ENCODE results near the gene E2F2.
A peak's percentile ranks its signal among the peaks of the same experiment; 100 is the strongest.
"Not testable (repeated sequence)": the region's sequence is repeated elsewhere in the genome, so short reads cannot be mapped to it uniquely, and the experiment has no call there.

Gene E2F2

GRCh38 chr1:23545851-23546250 lies 14.8 kb upstream of the E2F2 start:
- no peak for DNase-seq

DNA sequence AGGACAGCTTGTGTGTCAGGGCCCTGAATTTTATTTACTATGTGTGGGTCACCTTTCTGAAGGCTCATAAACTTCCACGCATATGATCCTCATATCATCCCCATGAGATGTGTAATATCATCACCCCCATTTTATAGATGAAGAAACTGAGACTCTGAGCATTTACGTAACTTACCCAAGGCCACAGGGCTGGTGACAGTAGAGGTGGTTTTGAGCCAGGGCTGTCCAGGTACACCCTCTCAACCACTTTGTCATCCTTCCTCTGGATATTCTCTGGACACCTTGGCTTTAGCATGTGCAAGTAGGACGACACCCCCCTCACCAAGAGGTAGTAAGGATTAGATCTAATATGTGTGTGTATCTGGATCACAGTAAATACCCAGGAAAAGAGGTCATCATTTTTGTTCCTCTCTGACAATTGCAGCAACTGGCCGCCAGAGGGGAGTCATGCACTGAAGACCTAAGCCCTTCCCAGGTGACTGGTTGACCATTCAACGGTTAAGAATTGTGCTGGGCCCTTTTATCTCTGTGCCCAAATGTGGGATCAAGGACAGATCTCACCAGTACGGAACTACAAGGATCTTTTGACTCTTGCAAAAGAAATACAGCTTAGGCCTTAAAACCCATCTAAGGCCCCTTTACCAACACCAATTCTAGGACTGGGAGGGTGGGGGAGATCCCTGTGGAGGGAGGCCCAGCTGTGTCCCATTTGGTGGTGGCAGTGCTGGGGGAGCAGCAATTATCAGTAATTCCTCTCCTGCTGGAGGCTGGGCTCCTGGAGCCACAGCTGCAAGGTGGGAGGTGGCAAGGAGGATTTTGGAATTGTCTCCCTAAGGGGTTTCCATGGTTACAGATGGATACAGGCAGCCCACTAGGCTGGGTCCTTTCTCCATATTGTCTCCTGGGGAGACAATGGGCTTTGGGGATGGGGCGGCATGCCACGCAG lies 13.7 kb upstream of the E2F2 start:
- peak; percentile 75 for DNase-seq

- no peak for DNase-seq
Measured at GRCh38 chr1:23543707-23544443, 12.8 kb upstream of the E2F2 start.

GRCh38 chr1:23542940-23543339 lies 11.9 kb upstream of the E2F2 start:
- not testable (repeated sequence) for DNase-seq

- DNase-seq, result peak; percentile 94
Measured at GRCh38 chr1:23539698-23540266, 8.7 kb upstream of the E2F2 start.

DNA sequence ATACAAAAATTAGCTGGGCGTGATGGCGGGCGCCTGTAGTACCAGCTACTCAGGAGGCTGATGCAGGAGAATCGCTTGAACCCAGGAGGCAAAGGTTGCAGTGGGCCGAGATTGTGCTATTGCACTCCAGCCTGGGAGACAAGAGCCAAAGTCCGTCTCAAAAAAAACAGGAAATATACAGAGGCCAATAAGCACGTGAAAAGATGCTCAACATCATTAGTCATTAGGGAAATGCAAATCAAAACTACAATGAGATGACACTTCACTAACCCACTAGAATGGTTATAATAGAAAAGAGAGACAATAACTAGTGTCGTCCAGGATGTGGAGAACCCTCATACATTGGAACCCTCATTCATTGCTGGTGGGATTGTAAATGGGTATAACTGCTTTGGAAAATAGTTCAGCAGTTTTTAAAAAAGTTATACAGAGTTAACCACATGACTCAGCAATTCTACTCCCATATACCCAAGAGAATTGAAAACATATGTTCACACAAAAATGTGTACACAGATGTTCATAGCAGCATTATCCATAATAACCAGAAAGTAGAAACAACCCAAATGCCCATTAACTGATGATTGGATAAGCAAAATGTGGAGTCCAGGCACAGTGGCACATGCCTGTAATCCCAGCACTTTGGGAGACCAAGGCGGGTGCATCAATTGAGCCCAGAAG lies 6.4 kb upstream of the E2F2 start:
- DNase-seq, result no peak

DNA sequence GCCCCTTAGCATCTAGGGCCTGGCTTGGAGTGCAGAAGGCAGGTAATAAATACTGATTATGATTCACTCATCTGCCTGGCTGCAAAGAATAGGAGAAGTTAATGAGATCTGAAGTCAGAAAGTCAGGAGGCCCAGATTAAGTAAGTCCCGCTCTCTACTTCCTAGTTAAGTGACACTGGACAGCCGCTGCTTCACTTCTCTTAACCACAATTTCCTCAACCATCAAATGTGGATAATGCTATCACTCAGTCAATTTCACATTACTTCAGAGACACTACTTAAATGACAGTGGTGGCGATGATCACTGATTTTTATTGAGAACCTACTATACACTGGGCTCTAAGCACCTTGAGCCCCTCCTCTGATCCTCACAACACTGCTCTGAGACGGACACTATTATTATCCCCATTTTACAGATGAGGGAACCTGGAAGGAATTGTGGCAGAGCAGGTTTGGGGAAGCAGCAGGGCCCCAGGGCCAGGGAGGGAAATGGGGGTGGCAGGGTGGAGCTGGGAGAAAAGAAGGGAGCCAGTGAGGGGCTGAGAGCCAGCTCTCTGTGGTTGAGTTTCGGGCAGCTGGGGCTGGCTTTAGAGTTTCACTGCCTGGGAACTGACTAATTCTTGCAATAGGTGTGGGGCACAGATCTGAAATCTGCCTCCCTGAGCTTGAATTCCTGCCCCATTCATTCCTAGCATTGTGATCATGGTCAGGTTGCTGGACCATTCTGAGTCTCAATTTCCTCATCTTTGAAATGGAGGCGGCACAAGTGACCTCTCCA lies 2.4 kb upstream of the E2F2 start:
- DNase-seq, result peak; percentile 85

- no peak for DNase-seq
Measured at GRCh38 chr1:23531562-23532094, 595 bp upstream of the E2F2 start.

GRCh38 chr1:23530087-23530746 lies 816 bp downstream of the E2F2 start:
- DNase-seq, result peak; percentile 41

DNA sequence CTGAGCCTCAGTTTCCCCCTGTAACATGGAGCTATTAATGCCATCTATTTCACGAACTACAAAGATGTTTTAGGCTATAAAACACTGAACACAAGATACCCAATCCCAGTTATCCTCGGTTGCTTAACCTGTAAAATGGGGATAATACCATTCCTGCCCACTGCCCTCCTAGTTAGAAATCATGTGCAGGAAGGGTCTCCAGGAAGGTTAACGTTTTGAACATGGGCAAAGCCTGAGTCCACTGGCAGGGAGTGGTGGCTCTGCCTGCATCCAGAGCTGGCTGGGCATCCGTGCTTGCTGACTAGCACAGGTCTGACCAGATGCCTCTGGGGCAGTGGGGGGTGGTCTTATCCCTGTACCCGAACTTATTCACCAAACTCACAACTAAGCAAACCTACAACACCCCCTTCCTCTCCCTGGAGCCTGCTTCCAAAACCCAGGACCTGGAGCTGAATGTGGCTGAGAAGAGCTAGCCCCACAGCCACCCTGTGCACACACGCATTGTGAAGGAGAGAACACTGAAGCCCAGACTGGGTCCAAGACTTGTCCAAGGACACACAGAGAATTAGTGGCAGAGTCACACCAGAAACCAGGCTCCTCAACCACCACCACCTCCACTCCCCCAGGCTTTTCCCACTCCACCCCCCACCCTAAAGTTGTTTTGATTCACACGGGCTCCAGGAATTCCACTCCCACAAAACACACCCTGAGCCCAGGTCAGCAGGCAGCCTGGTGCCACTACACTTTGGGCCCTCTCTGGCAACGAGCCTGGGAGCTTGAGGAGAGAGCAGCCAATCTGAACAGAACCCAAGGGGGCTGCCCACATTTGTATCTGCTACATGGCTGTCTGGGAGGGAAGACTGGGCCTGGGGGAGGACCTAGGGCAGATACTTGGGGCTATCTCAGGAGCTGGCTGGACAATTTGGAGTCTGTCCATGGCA lies 1.6 kb downstream of the E2F2 start:
- no peak for DNase-seq

DNA sequence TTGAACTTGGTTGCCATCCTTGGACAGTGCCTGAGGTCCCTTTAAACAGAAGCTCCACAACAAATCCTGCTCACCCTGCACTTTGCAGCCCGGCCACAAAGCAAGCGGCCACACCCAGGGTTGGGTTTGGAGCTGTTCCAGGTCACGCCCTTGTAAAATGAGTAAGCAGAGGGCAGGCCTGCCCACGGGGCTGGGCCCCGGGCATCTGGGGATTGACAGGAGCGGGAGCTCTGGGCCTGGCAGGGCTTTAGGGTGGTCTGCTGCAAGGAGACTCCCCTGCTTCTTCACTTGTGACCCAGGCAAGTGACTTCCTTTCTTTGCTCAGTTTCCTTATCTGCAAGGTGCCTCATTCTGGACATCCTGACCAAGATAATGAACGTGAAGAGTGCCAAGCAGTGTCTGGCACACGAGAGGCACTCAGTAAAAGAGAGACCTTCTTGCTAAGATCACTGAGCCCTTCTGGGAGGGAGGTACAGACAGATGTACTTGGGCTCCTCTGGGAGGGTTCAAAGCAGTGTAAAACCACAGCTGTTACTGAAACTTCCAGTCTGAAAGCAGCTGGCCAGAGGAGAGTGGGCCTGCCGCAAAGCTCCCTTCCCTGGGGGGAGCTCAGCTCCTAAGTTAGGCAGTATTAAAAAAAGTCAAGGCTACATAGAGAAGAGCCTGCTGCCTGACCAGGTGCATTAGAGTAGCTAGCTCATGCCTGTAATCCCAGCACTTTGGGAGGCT lies 2.6 kb downstream of the E2F2 start:
- DNase-seq, result peak; percentile 86

DNA sequence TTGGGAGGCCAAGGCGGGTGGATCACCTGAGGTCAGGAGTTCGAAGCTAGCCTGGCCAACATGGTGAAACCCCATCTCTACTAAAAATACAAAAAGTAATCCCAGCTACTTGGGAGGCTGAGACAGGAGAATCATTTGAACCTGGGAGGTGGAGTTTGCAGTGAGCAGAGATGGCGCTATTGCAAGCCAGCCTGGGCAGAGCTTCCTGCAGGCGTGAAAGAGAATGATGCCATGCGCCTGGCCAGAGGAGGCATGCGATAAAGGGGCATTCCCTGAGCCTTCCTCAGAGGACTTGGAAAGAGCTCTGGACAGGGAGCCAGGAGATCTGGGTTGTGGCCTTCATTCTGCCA lies 3.2 kb downstream of the E2F2 start:
- no peak for DNase-seq

DNA sequence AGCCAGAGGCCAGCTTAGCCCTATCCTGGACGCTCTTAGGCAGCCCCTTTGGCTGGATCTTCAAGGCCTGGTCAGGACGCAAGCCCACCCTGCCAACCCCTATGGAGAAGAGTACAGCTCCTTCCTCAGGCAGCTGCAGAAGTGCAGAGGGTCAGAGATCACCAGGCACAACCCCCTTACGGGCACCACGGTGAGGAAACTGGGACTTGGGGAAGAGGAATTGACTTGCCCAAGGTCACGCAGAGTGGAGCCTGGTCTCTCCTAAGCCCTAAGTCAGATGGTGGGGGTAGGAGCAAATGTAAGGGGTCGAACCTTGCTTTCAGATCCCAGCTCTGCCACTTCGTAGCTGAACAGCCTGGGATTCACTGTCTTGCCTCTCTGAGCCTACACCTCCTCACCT lies 3.7 kb downstream of the E2F2 start:
- DNase-seq, result no peak

DNA sequence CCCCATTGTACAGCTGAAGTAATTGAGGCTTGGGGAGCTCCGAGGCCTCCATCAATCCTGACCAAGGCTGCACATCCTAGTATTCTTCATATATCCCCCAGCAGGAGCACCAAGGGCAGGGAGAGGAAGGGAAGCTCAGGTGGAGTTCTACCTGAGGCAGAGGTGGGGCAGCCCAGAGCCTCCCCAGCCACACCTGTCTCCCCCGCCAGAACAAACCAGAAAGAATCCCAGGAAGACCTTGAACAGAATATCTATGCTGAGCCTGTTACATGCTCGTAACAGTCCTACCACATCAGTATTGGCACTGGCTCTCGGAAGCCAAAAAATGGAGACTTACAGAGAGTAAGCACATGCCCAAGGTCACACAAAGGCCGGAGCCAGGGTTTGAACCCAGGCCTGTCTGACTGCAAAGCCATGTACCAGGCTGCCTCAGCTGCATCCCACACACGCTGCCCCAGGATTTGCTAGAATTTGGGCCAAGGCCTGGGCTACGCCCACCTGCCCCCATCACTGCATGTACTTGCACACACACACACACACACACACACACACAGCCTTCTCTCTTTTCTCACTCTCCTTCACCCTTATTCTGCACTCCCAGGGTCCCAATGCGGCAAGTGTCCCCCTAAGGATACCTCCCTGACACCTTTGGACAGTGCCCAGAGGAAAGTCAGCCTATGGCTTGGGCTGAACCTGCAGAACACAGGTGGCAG lies 4.5 kb downstream of the E2F2 start:
- DNase-seq, result no peak

DNA sequence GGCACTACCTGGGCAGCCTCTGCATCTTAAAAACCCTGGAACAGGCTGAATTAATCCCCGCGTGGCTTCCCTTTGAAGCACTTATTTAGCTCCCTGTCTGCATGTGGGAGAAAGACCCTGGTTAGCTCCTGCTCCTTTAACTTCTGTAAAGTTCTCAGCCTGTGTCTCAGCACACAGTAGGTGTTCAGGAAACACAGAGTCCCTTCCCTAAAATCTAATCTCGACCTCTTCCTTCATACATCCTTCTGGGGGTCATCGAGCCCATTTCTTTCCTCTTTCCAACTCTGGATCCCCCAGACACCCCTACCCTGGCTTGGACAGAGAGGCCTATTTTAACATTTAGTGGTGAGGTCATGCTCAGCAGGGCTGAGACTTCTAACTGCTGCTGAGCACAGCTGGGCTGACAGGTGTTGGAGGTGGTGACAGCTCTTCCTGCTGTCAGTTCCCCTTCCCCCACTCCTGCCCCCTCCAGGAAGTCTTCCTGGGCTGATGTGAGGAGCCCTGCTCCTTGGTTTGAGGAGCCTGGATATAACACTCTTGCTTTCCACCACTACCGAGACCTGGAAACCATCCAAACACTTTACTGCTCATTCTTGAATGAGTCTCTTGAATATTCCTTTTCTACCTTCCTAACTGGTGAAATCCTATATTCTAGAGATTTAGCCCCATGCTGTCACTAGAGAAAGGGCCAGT lies 5.3 kb downstream of the E2F2 start:
- peak; percentile 32 for DNase-seq

- DNase-seq, result peak; percentile 51
Measured at GRCh38 chr1:23524716-23525401, 6.2 kb downstream of the E2F2 start.

- DNase-seq, result no peak
Measured at GRCh38 chr1:23524163-23524562, 6.9 kb downstream of the E2F2 start.
